NK-92 treated with Interleukin-12 subunit alpha and Interleukin-12 subunit beta, amount 100 ng/mL, for 24 hours (cell line): Measurements from ENCODE around the gene CCR4.
"Not testable (repeated sequence)": the region's sequence is repeated elsewhere in the genome, so short reads cannot be mapped to it uniquely, and the experiment has no call there.

Experiments
- DNase-seq: peaks from one replicate; lab custom pipeline; 2025; lab: John Stamatoyannopoulos, UW

Gene CCR4

DNA sequence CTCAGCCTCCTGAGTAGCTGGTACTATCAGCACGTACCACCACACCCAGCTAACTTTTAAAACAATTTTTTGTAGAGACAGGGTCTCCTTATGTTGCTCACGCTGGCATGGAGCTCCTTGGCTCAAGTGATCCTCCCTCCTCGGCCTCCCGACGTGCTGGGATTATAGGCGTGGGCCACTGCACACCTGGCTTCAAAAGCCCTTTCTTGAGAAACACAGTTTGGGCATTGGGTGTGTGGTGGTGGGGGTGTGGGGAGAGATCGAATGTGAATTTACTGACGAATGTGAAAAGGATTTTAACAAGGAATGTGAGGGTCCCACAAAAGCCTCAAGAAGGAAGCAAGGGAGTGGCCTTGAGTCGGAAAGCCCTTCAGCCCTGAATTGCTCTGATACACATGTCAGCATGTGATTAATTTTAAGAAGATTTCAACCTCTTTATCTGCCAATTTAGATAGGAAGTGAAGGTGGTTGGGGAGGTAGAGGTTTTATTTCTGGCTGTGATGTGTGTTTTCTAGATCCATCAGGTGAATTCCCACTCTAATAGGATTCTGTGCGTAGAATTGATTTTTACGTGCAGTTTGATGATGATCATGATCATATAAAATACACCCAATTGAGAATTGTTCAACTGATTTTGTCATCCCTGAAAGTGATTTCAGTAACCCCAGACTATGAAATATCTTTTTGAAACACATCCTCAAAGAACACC lies 1.1 kb downstream of the CCR4 start:
- no peak for DNase-seq

DNA sequence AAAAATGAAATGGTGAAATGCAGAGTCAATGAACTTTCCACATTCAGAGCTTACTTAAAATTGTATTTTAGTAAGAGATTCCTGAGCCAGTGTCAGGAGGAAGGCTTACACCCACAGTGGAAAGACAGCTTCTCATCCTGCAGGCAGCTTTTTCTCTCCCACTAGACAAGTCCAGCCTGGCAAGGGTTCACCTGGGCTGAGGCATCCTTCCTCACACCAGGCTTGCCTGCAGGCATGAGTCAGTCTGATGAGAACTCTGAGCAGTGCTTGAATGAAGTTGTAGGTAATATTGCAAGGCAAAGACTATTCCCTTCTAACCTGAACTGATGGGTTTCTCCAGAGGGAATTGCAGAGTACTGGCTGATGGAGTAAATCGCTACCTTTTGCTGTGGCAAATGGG lies 3.1 kb downstream of the CCR4 start:
- DNase-seq = no peak

DNA sequence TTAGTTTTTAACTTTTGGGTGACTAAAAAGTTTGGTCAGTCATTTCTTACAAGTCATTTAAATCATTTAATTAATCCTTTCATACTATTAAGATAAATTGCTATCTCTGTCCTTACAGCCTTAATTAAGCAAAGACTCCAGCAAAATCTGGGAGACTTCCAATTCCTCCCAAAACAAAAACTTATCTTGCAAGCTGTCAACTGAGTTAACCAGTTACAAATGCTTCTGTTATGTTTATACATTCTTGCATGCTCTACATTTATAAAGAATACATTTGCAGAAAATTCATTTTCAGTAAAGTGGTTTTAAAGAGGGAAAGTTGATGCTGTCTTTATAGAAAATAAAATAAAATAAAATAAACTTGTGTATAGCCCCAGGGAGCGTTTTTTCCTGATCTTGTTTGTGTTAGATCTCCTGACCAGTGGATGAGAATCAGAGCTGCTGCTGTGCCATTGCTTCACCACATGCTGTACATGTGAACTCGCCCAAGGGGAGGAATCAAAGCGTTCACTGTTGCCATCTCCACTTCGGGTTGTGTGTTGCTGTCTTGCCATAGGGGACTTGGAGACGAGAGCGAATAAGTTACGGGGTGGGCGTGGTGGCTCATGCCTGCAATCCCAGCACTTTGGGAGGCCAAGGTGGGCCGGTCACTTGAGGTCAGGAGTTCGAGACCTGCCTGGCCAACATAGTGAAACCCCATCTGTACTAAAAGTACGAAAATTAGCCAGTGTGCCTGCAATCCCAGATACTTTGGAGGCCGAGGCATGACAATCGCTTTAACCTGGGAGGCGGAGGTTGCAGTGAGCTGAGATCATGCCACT lies 5.5 kb downstream of the CCR4 start:
- no peak for DNase-seq

DNA sequence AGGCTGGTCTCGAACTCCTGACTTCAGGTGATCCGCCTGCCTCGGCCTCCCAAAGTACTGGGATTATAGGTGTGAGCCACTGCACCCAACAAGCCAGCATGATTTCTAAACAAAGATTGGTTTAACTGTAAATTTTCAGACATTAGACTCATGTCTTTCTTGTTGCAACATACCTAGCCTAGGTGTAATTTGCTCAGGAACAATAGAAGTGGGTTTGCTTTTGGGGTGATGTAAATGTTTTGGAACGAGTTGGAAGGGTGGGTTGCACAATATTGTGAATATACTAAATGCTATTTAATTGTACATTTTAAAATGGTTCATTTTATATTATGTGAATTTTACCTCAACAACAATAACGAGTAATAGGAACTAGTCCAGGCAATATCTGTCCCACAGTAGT lies 7.1 kb downstream of the CCR4 start:
- DNase-seq = no peak

DNA sequence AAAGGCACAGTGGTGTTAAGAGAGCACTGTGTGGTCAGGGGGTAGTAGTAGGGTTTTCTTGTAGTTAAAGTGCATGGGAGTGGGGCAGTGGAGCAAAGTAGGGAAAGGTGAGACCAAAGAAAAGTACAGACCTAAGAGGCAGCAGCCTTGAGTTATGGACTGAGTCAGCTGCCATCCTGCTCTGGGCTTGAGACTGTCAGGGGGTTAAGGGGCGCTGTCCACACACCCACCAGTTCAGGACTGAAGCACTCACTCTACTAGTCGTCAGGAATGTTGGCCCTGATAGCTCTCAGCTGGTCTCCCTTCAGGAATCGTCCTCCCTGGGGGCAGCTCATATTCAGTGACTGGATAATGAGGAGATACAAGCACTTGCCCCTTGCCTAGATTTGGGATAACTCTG lies 7.9 kb downstream of the CCR4 start:
- DNase-seq = no peak

DNA sequence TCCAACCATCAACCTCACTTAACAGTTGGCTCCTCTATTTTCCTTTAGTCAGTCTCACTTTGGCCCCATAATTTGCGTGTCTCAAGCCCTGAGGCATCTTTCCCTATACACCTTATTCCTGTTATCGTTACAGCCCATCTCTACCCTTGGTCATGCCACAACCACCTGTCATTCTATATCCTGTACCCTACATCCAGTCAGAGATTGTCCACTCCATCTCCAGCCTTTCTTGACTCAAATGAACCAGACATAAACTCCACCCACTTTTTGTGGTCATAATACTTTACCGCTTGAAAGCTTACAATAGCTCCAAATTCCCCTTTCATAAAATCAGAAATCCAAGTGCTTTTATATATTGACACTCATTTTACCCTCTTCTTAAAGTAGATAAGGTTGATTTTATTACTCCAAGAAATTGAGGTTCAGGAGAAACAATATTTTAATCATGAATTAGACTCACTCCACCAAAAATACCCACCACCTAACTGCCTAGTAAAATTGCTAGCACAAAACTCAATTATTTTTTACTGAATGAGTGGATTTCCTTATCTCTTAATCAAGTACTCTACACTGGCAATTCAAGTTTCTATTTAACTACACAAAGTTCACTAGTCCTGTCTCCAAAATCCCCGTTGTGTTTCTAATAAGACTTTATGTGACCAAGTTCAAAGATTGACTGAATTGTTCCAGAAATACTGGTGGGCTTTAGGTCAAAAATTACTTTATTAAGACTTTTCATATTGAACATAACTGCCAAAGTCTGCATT lies 9.1 kb downstream of the CCR4 start:
- no peak for DNase-seq

DNA sequence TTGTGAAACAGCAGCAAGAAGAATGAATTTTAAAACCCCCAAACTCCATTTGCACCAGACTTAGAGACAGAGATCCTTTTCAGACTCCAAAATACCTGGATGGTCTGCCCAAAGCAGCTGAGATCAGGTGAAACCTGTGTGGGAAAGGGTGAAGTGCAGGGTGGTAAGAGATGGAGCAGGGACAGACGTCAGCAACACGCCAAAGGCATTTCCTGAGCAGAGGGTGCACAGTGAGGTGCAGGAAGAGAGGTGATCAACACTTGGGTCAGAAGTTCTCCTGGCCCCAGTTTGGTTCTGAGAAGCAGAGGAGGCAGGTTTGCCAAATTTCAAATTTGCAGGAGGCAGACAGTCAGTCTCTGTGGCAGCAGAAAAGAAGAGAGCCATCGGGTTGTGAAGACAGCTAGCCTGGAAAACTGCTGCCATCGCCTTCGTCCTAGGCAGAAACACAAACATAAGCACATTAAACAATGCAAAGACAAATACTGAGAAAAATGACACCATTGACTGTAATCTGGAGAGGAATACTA lies 9.8 kb downstream of the CCR4 start:
- DNase-seq = no peak

DNA sequence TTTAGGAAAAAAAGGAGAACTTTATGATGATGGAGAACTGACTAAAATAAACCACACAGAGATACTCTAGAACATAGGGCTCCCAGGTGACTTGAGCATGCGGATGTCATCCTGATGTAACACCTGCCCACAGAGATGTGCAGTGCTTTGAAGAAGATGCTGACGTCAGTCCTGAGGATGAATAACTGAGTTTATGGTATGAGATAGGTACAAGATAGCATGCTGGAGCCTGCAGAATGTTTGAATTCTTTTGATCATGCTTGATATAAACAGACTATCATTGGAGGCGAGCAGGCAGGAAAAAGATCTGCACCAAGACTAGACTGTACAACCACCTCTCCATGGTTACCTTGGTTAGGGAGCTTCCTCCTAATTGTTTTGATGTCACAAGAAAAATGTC lies 12.4 kb downstream of the CCR4 start:
- no peak for DNase-seq

DNA sequence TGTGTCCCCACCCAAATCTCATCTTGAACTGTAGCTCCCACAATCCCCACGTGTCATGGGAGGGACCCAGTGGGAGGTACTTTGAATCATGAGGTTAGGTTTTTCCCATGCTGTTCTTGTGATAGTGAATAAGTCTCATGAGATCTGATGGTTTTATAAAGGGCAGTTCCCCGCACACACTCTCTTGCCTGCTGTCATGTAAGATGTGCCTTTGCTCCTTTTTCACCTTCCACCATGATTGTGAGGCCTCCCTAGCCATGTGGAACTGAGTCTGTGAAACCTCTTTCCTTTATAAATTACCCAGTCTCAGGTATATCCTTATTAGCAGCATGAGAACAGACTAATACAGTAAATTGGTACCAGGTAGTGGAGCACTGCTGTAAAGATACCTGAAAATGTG lies 13.3 kb downstream of the CCR4 start:
- not testable (repeated sequence) for DNase-seq

DNA sequence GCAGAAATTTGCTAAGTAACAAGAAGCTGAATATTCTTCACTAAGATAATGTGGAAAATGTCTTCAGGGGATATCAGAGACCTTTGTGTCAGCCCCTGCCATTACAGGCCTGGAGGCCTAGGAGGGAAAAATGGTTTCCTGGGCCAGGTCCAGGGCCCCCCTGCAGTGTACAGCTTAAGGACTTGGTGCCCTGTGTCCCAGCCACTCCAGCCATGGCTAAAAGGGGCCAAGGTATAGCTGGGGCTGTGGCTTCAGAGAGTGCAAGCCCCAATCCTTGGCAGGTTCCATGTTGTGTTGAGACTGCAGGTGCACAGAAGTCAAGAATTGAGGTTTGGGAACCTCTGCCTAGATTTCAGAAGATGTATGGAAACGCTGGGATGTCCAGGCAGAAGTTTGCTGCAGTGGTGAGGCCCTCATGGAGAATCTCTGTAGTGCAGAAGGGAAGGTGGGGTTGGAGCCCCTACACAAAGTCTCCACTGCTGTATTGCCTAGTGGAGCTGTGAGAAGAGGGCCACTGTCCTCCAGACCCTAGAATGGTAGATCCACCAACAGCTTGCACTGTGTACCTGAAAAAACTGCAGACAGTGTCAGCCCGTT lies 14.3 kb downstream of the CCR4 start:
- not testable (repeated sequence) for DNase-seq

DNA sequence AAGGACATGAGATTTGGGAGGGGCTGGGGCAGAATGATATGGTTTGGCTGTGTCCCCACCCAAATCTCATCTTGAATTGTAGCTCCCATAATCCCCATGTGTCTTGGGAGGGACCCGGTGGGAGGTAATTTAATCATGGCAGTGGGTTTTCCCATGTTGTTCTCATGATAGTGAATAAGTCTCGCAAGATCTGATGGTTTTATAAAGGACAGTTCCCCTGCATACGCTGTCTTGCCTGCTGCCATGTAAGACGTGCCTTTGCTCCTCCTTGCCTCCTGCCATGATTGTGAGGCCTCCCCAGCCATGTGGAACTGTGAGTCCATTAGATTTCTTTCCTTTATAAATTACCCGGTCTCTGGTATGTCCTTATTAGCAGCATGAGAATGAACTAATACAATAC lies 15.2 kb downstream of the CCR4 start:
- not testable (repeated sequence) for DNase-seq

DNA sequence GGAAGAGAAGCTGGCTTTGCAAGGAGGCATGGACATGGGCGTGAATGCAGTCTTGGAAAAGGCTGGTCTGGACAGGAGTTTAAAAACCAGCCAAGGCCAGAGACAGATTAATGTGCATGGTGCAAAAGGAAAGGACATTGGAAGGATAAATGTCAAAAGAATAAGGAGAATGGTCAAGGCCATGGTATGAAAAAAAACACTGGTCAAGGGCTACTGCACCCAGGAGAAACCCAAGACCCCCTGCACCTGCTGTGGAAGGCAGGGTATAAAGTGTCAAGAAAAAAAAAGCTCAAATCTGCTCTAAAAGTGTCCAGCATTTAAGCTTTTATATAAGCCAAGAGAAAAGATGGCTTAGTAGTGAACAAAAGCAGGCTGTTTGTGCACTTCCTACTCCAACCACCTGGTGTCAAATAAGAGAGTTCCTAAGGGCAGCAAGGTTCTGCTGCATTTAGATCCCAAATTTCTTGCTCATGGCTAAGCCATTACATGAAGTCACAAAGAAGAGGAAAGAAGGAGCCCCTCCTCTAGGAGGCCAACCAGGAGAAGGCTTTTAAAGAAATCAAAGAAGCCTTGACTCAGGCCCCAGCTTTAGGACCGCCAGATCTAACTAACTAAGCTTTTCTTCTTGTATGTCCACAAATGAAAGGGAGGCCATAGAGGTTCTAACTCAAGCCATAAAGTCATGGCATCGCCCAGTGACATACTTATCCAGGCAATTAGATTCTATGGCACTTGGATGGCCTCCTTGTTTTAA lies 16.9 kb downstream of the CCR4 start:
- no peak for DNase-seq

DNA sequence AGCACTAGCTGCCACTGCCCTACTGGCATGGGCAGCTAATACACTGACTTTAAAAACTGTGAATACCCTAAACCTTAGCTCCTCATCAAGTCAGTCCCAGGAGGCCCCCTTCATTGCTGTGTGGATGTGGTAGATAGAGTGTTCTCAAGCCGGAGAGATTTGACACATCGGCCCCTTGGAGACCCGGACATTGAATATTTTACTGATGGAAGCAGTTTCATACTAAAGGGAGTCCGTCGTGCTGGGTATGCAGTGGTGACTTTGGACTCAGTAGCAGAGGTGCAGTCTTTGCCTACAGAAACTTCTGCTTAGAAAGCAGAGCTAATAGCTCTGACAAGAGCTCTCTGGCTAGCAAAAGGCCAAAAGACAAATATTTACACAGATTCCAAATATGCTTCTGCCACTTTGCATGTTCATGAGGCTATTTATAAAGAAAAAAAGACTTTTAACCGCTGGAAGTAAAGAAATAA lies 17.5 kb downstream of the CCR4 start:
- no peak for DNase-seq

DNA sequence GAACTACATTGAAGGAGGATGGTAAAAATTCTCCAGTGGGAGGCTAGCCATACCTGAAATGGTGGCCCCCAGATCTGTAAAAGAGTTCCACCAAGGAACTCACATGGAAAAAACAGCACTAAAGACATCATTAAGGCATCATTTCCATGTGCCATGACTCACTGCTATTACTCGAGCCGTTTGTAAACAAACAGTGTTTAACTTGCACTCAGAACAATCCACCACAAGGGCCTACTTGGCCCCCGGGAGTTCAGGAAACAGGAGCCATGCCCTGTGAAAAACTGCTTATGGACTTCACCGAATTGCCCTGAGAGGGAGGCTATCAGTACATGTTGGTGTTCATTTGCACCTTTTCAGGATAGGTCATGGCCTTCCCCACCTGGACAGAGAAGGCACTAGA lies 18.2 kb downstream of the CCR4 start:
- DNase-seq = no peak

DNA sequence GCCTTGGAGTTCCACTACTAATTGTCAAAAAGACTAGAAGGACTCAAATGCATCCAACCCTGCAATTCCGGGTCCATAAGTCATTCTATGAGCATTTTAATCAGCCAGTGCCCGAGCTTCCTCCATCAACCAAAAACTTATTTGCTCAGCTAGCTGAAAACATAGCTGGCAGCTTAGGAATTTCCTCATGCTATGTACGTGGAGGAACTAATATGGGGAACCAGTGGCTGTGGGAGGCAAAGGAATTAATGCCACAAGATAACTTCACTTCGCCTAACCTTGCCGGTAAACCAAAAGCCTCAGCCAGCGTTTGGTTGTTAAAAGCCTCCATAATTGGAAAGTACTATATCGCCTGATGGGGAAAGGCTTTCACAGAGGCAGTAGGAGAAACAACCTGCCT lies 19.8 kb downstream of the CCR4 start:
- not testable (repeated sequence) for DNase-seq

DNA sequence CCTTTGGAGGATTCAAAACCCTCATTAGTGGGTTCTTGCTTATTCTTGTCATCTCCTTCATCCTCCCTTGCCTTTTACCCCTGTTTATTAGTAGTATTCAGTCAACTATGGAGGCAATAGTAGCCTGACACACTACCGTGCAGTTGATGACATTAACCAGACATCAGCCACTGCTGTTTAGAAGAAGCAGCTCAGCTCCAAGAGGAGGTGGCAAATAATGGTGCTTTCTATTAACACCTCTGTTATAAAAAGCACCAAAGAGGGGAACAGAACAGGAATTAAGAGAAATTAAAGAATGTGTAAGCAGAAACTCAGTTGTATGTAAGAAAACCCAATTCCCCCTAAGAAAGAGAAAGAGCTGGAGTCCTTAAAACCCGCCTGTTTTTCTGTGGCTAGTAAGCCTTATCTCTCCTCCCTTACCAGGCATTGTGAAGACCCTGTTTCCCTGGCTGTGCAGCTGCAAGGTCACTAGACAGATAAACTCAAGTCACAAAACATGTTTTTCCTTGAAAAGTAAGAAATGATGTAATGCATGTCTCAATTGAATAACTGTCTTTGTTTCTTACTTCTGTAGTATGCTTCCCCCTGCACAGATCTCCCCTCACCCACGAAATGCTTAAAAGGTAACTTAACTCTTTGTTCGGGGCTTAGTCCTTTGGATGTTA lies 21.2 kb downstream of the CCR4 start:
- DNase-seq = no peak

DNA sequence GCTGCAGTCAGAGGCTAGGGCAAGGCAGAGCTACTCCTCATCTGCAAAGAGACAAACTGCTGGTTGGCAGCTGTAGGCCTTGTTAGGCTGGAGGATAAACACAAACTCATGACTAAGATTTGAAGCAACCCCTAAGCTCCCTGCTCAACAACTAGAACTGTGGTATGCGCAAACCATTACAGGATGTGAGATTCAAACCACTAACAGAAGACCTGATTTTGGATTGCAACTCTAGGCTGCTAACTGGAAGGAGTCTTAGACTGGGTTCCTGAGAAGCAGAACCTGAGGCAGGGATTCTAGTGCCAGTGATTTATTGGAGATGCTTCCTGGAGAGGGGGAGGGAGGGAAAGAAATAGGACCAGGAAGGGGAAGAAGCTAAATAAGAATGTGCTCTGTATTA lies 22.5 kb downstream of the CCR4 start:
- DNase-seq = no peak

DNA sequence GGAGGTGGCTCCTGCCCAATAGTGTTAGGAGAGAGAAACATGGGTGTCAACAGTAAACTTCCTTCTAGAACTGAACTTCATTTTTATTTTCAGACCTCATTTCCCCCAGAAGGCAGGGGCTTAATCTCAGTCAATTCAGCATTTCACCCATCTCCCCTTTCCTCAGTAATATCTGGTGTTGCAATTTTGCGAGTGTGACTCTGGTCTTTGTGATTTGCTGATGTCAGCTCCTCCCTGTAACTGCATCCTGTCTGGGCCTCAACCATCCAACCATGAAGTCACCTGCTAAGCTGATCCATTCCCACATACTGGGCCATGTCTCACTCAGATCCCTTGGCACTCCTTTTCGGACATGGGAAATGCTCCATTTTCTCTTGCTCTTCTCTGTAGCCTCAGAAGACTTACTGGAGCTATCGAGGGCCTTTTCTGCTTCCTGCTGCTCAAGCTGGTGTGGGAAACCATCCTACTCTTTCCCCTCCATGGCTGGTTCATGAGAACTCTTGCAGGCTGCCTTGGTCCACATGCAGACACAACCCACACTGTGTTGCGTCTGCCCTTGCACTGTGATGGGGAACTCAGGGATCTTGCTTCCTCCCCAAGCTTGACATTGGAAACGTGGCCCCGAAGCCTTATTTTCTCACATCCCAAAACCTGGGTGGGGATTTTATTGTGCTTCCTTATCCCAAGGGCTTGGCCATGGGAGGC lies 24.6 kb downstream of the CCR4 start:
- no peak for DNase-seq

DNA sequence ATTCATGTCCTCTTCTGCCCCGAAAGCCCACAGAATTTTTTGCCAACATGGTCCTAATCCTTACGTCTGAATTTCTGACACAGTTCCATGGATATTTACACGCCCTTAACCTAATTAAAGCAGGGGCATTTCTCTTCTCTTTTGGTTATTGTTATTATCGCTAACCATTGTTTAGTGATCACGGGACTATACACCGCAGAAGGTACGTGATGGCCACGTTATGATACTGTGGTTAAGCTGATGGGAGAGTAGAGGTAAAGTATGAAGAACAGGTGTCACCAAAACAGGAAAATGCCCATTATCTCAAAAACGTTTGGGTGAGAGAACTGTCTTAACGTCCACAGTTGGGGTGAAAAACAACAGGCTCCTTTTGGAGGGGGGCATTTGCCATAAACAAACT lies 26.4 kb downstream of the CCR4 start:
- no peak for DNase-seq

DNA sequence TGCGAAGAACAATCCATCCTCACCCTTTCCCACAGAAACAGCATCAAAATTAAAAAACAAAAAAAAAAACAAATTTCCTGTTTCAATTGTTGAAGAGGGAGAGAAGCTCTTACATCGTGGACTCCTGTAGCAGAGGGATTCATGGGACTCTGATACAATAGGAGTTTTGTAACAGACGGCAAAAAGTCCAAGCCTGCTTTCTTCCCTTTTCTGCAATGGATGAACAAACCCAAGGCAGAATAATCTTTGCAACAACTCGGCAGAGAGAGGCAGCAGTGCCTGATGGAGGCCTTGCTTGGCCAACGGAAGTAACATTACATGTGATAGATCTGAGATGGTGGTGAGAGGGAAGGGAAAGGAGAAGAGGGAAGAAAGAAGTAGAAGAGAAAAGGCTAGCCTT lies 26.9 kb downstream of the CCR4 start:
- no peak for DNase-seq
